AG10803 (cell line): ENCODE results near the gene ZNF628.

Source experiments
- DNase-seq: peaks from one replicate; pipeline ENCODE4 v3.0.0; 2010; ENCODE audit warnings: low read depth
- H3K4me3 ChIP-seq: 2 replicates; pipeline ENCODE4 v1.5.1; 2011; ENCODE audit warnings: mild to moderate bottlenecking, low read length, control low read depth
- CTCF ChIP-seq: conservative IDR thresholded peaks from 2 replicates; pipeline ENCODE4 v1.5.1; 2011; ENCODE audit warnings: mild to moderate bottlenecking, low read length, control low read depth, inconsistent platforms

ZNF628 gene

GRCh38 chr19:55486043-55486970 lies 9.9 kb downstream of the ZNF628 start:
- H3K4me3 ChIP-seq, result peak overlapping the region; percentile 42
- peak; percentile 30 for DNase-seq
- TF ChIP-seq CTCF, result peak; percentile 34

- TF ChIP-seq CTCF, result no peak
- DNase-seq, result peak; percentile 95
- peak overlapping the region; percentile 42 for H3K4me3 ChIP-seq
Observed at GRCh38 chr19:55486971-55487923, 10.8 kb downstream of the ZNF628 start.

- H3K4me3 ChIP-seq, result peak within 1 kb of the TSS; percentile 58
- TF ChIP-seq CTCF, result no peak
- peak; percentile 51 for DNase-seq
Observed at GRCh38 chr19:55487924-55488687, 11.7 kb downstream of the ZNF628 start, which contains the start of gene SSC5D. Gene SSC5D, plus strand, starts transcription at chr19:55488436. Its CDS starts 154 bp downstream, at chr19:55488590.

GRCh38 chr19:55488986-55489710 lies 12.7 kb downstream of the ZNF628 start:
- peak; percentile 21 for DNase-seq
- H3K4me3 ChIP-seq, result peak overlapping the region; percentile 39
- no peak for TF ChIP-seq CTCF

- no peak for DNase-seq
- peak overlapping the region; percentile 7; the same call in 1 of the 2 replicates for H3K4me3 ChIP-seq
- no peak for TF ChIP-seq CTCF
Observed at GRCh38 chr19:55489711-55490477, 13.5 kb downstream of the ZNF628 start.
